Activated T-cell treated with anti-CD3 and anti-CD28 coated beads, Interleukin-2, amount 50 U/mL, for 1 hour (primary cell): ENCODE results near the gene NINL.
"Not testable (repeated sequence)": the region's sequence is repeated elsewhere in the genome, so short reads cannot be mapped to it uniquely, and the experiment has no call there.

Experiments used
- DNase-seq: peaks from one replicate; pipeline ENCODE4 v3.0.0-alpha.2; 2020

Gene NINL

GRCh38 chr20:25532015-25532751 is 53.1 kb downstream of the NINL start:
- DNase-seq = no peak

GRCh38 chr20:25529295-25529951 is 55.9 kb downstream of the NINL start:
- DNase-seq = no peak

GRCh38 chr20:25527949-25528348 is 57.4 kb downstream of the NINL start:
- DNase-seq = no peak

GRCh38 chr20:25526446-25526845 is 58.9 kb downstream of the NINL start:
- DNase-seq = no peak

GRCh38 chr20:25525867-25526266 is 59.5 kb downstream of the NINL start:
- DNase-seq = no peak

- DNase-seq = no peak
Observed at GRCh38 chr20:25525295-25525694, 60.0 kb downstream of the NINL start.

GRCh38 chr20:25521382-25521781 is 63.9 kb downstream of the NINL start:
- no peak for DNase-seq

- no peak for DNase-seq
Observed at GRCh38 chr20:25517124-25517523, 68.2 kb downstream of the NINL start.

GRCh38 chr20:25514747-25515340 is 70.5 kb downstream of the NINL start:
- no peak for DNase-seq

- DNase-seq = no peak
Observed at GRCh38 chr20:25514195-25514594, 71.1 kb downstream of the NINL start.

- no peak for DNase-seq
Observed at GRCh38 chr20:25512709-25513108, 72.6 kb downstream of the NINL start.

- DNase-seq = no peak
Observed at GRCh38 chr20:25511183-25511582, 74.1 kb downstream of the NINL start.

GRCh38 chr20:25510721-25511120 is 74.6 kb downstream of the NINL start:
- no peak for DNase-seq

GRCh38 chr20:25510202-25510601 is 75.1 kb downstream of the NINL start:
- no peak for DNase-seq

- DNase-seq = no peak
Observed at GRCh38 chr20:25509084-25509483, 76.2 kb downstream of the NINL start.

GRCh38 chr20:25508083-25508770 is 77.1 kb downstream of the NINL start:
- DNase-seq = no peak

- DNase-seq = no peak
Observed at GRCh38 chr20:25507385-25508082, 77.8 kb downstream of the NINL start.

- no peak for DNase-seq
Observed at GRCh38 chr20:25504366-25505135, 80.8 kb downstream of the NINL start.

GRCh38 chr20:25503936-25504335 is 81.4 kb downstream of the NINL start:
- no peak for DNase-seq

- not testable (repeated sequence) for DNase-seq
Observed at GRCh38 chr20:25503051-25503639, 82.2 kb downstream of the NINL start.

GRCh38 chr20:25500880-25501351 is 84.4 kb downstream of the NINL start:
- no peak for DNase-seq
